PFSK-1 (cell line): ENCODE results near the gene KCNQ1.

Experiments used
- FOXP2 ChIP-seq: optimal IDR thresholded peaks from 2 replicates; pipeline ENCODE3; 2011; ENCODE audit warnings: borderline replicate concordance, control low read depth, inconsistent platforms; ENCODE audit not compliant: insufficient read depth; ENCODE audit errors: extremely low read length, extremely low read depth
- POLR2AphosphoS5 ChIP-seq: IDR thresholded peaks from 2 replicates; pipeline ENCODE4 v1.6.1; 2012; ENCODE audit warnings: low read depth, mild to moderate bottlenecking, control low read depth, low read length, moderate library complexity
- REST ChIP-seq, 2 experiments: IDR thresholded peaks; 2 replicates each; pipeline versions ENCODE4 v1.6.1 to v1.8.0; 2011 to 2012; ENCODE audit warnings: low read depth in 2 of 2, low read length in 2 of 2, control low read depth in 1 of 2, inconsistent platforms in 1 of 2, mild to moderate bottlenecking in 1 of 2, moderate library complexity in 1 of 2; ENCODE audit not compliant: insufficient read depth in 1 of 2
- TAF1 ChIP-seq: IDR thresholded peaks from 2 replicates; pipeline ENCODE4 v1.6.1; 2012; ENCODE audit warnings: low read length, control low read depth, borderline replicate concordance; ENCODE audit not compliant: insufficient read depth

GRCh38 chr11:2474059-2474901 is 29.5 kb downstream of the KCNQ1 start:
- no peak for TF ChIP-seq REST (IDR thresholded peaks at IDR 0.05; ENCODE audit: insufficient read depth in 1 of 2, low read depth in 2 of 2, low read length in 2 of 2)
- TF ChIP-seq POLR2AphosphoS5: no peak
- no peak for TF ChIP-seq FOXP2
- TF ChIP-seq TAF1: no peak
